IMR-90 (cell line): Measurements from ENCODE around the gene TMEM97. TPM values are rescaled to one million over a fixed set of nuclear protein-coding genes. Genes with fewer than 3 reads are reported as not detected.
A peak's percentile ranks its signal among the peaks of the same experiment; 100 is the strongest.

ENCODE experiments used
- ATAC-seq: fragments of 200-7000 bp; cut with Tn5 transposase; 2 replicates; pipeline ENCODE4 v1.9.1; 2020; ENCODE audit warnings: low read depth, mild to moderate bottlenecking, moderate library complexity
- BruUV-seq: library from RNA; stranded (reverse); fragments of 400-500 nt; replicated peaks from 2 replicates; lab custom pipeline; 2021; lab: Mats Ljungman, UMichigan
- CTCF ChIA-PET: fragments of 300-600 bp; formaldehyde crosslinking; extraction: SDS; loops from one replicate; lab custom pipeline; 2021; ENCODE audit warnings: antibody characterized with exemption; lab: Yijun Ruan, JAX
- POLR2A ChIA-PET: fragments of 300-600 bp; sonication (Branson Sonifier 250); formaldehyde crosslinking; loops from one replicate; lab custom pipeline; 2022; ENCODE audit warnings: antibody characterized with exemption; ENCODE audit not compliant: unreplicated experiment; lab: Charles Lee
- DNase-seq: peaks from one replicate; pipeline ENCODE4 v3.0.0; 2013
- H2AFZ ChIP-seq: replicated peaks from 2 replicates; pipeline ENCODE3; 2013; ENCODE audit warnings: low read length, mild to moderate bottlenecking; ENCODE audit not compliant: poor library complexity
- H2AK5ac ChIP-seq: 2 replicates; pipeline ENCODE4 v1.6.1; 2013; ENCODE audit warnings: low read depth, low read length, inconsistent platforms
- H2AK9ac ChIP-seq: replicated peaks from 2 replicates; pipeline ENCODE3; 2013; ENCODE audit warnings: mild to moderate bottlenecking, low read depth, low read length, moderate library complexity; ENCODE audit not compliant: poor library complexity
- H2BK120ac ChIP-seq: 2 replicates; pipeline ENCODE4 v1.6.1; 2013; ENCODE audit warnings: low read depth, low read length, inconsistent platforms
- H2BK15ac ChIP-seq: 3 replicates; pipeline ENCODE4 v1.6.1; 2013; ENCODE audit warnings: low read depth, low read length, inconsistent platforms
- H2BK20ac ChIP-seq: 2 replicates; pipeline ENCODE4 v1.6.1; 2013; ENCODE audit warnings: low read depth, mild to moderate bottlenecking, inconsistent platforms, low read length, moderate library complexity
- H2BK5ac ChIP-seq: 2 replicates; pipeline ENCODE4 v1.6.1; 2013; ENCODE audit warnings: mild to moderate bottlenecking, low read depth, low read length, inconsistent platforms; ENCODE audit not compliant: poor library complexity, severe bottlenecking
- H3K14ac ChIP-seq: replicated peaks from 2 replicates; pipeline ENCODE4 v1.6.1; 2013; ENCODE audit warnings: low read depth, low read length, inconsistent platforms
- H3K18ac ChIP-seq: 2 replicates; pipeline ENCODE4 v1.6.1; 2013; ENCODE audit warnings: low read depth, low read length, control low read depth
- H3K23ac ChIP-seq: 2 replicates; pipeline ENCODE4 v1.6.1; 2013; ENCODE audit warnings: low read depth, low read length, inconsistent platforms
- H3K27ac ChIP-seq: 2 replicates; pipeline ENCODE4 v1.5.1; 2013; ENCODE audit warnings: mild to moderate bottlenecking, control low read depth, low read length; ENCODE audit not compliant: insufficient read depth
- H3K27me3 ChIP-seq: 2 replicates; pipeline ENCODE4 v1.6.1; 2013; ENCODE audit warnings: low read length; ENCODE audit not compliant: control insufficient read depth, insufficient read depth
- H3K36me3 ChIP-seq: 2 replicates; pipeline ENCODE4 v1.6.1; 2013; ENCODE audit warnings: low read length, mixed read lengths; ENCODE audit not compliant: control insufficient read depth, insufficient read depth
- H3K4ac ChIP-seq: 2 replicates; pipeline ENCODE4 v1.6.1; 2013; ENCODE audit warnings: low read depth, low read length, inconsistent platforms
- H3K4me1 ChIP-seq: 2 replicates; pipeline ENCODE4 v1.6.1; 2013; ENCODE audit warnings: low read length, mixed read lengths; ENCODE audit not compliant: control insufficient read depth, insufficient read depth
- H3K4me2 ChIP-seq: 2 replicates; pipeline ENCODE4 v1.6.1; 2013; ENCODE audit warnings: low read depth, mild to moderate bottlenecking, control low read depth, low read length, moderate library complexity
- H3K4me3 ChIP-seq: 2 replicates; pipeline ENCODE4 v1.5.1; 2013; ENCODE audit warnings: low read depth, mild to moderate bottlenecking, control low read depth, low read length, moderate library complexity; ENCODE audit not compliant: insufficient read depth
- H3K56ac ChIP-seq: 2 replicates; pipeline ENCODE4 v1.6.1; 2013; ENCODE audit warnings: low read length, inconsistent platforms; ENCODE audit not compliant: insufficient read depth; ENCODE audit errors: extremely low read depth
- H3K79me1 ChIP-seq, 2 experiments: 2 replicates each; pipeline ENCODE4 v1.6.1; 2013; ENCODE audit warnings: low read length in 2 of 2, inconsistent platforms in 1 of 2, low read depth in 1 of 2
- H3K9ac ChIP-seq: 2 replicates; pipeline ENCODE4 v1.6.1; 2013; ENCODE audit warnings: low read depth, low read length, control low read depth
- H3K9me1 ChIP-seq: 2 replicates; pipeline ENCODE4 v1.6.1; 2013; ENCODE audit warnings: low read length, inconsistent platforms; ENCODE audit not compliant: insufficient read depth
- H3K9me3 ChIP-seq: 2 replicates; pipeline ENCODE4 v1.6.1; 2013; ENCODE audit warnings: low read length; ENCODE audit not compliant: control insufficient read depth, insufficient read depth
- H4K20me1 ChIP-seq: 2 replicates; pipeline ENCODE4 v1.6.1; 2013; ENCODE audit warnings: low read length, inconsistent platforms; ENCODE audit not compliant: insufficient read depth
- H4K5ac ChIP-seq: 2 replicates; pipeline ENCODE4 v1.6.1; 2013; ENCODE audit warnings: mild to moderate bottlenecking, low read depth, low read length, control low read depth
- H4K8ac ChIP-seq, 2 experiments: 2 replicates each; pipeline ENCODE4 v1.6.1; 2013; ENCODE audit warnings: low read depth in 2 of 2, low read length in 2 of 2, control low read depth in 1 of 2, inconsistent platforms in 1 of 2
- H4K91ac ChIP-seq: 2 replicates; pipeline ENCODE4 v1.6.1; 2013; ENCODE audit warnings: low read depth, low read length, inconsistent platforms; ENCODE audit not compliant: insufficient read depth
- CEBPB ChIP-seq: IDR thresholded peaks from 2 replicates; pipeline ENCODE4 v1.6.1; 2012; ENCODE audit warnings: low read depth, low read length, improper control_type of control experiment
- ELK1 ChIP-seq: fragments of 150-350 bp; IDR thresholded peaks from 2 replicates; pipeline ENCODE4 v1.6.1; 2016; ENCODE audit warnings: low read depth, mild to moderate bottlenecking, low read length, moderate library complexity, borderline replicate concordance
- MAFK ChIP-seq: IDR thresholded peaks from 2 replicates; pipeline ENCODE4 v1.6.1; 2012; ENCODE audit warnings: low read depth, low read length, improper control_type of control experiment
- MAZ ChIP-seq: IDR thresholded peaks from 2 replicates; pipeline ENCODE4 v1.6.1; 2012; ENCODE audit warnings: low read depth, mild to moderate bottlenecking, low read length, improper control_type of control experiment, moderate library complexity, borderline replicate concordance
- NFE2L2 ChIP-seq: fragments of 150-350 bp; IDR thresholded peaks from 2 replicates; pipeline ENCODE4 v1.6.1; 2016; ENCODE audit warnings: low read depth, mild to moderate bottlenecking, low read length
- RAD21 ChIP-seq: IDR thresholded peaks from 2 replicates; pipeline ENCODE4 v1.6.1; 2012; ENCODE audit warnings: low read length, improper control_type of control experiment
- RCOR1 ChIP-seq: IDR thresholded peaks from 2 replicates; pipeline ENCODE4 v1.6.1; 2012; ENCODE audit warnings: mild to moderate bottlenecking, low read length, improper control_type of control experiment; ENCODE audit not compliant: insufficient replicate concordance
- RFX5 ChIP-seq: IDR thresholded peaks from 2 replicates; pipeline ENCODE4 v1.8.0; 2012; ENCODE audit warnings: low read depth, mild to moderate bottlenecking, low read length, moderate library complexity
- SMC3 ChIP-seq: fragments of 150-350 bp; IDR thresholded peaks from 2 replicates; pipeline ENCODE4 v1.6.1; 2016; ENCODE audit warnings: low read depth, mild to moderate bottlenecking, antibody characterized with exemption, low read length, moderate library complexity
- USF2 ChIP-seq: fragments of 150-350 bp; IDR thresholded peaks from 2 replicates; pipeline ENCODE4 v1.6.1; 2017; ENCODE audit warnings: mild to moderate bottlenecking, antibody characterized with exemption, low read length, low read depth
- WGBS, 2 experiments: methylation state at CpG; one replicate each; pipeline versions ENCODE4 v1.1.5 to v1.1.7; 2013; ENCODE audit warnings: missing lambda C conversion rate in 2 of 2; ENCODE audit not compliant: insufficient read length in 1 of 2; ENCODE audit errors: extremely low coverage in 2 of 2; 5-methylcytosine and 5-hydroxymethylcytosine counted together
- dilution Hi-C: fragments of 300-500 bp; cut with HindIII; formaldehyde crosslinking; loops from one replicate; pipeline ENCODE4 v1.14.3; 2018; ENCODE audit warnings: low sequenced_read_pairs; ENCODE audit not compliant: unreplicated experiment
- in situ Hi-C: fragments of 300-500 bp; cut with MboI; formaldehyde crosslinking; loops from 3 replicates; pipeline ENCODE4 v1.14.3; 2019; ENCODE audit warnings: low sequenced_read_pairs, inconsistent platforms, mixed read lengths
- intact Hi-C: fragments of 100-400 bp; cut with micrococcal nuclease; formaldehyde crosslinking; loops from 2 replicates; pipeline ENCODE4 v1.10.0; 2022
- polyA plus RNA-seq, 3 experiments: library from polyadenylated mRNA; depleted of rRNA; stranded (reverse); fragments of >200 nt; gene quantifications; 2 replicates each; pipeline ENCODE4 v1.2.3, GENCODE V29; 2012; ENCODE audit warnings: low replicate concordance in 1 of 3
- total RNA-seq: library from RNA; depleted of rRNA; stranded (reverse); fragments of >200 nt; gene quantifications from 2 replicates; pipeline ENCODE4 v1.2.3, GENCODE V29; 2012
- TF ChIP-seq, protein P1 (sequence below): conservative IDR thresholded peaks from 2 replicates; pipeline ENCODE4 v1.5.1; 2012; ENCODE audit warnings: mild to moderate bottlenecking, low read depth, low read length, improper control_type of control experiment

Gene TMEM97
- total and polyA plus RNA-seq, 2 of the 4 experiments (the other 2 are of a cell fraction) = 12.3 to 21.3 TPM

GRCh38 chr17:28346199-28346580, 27.2 kb downstream of the TMEM97 start (continued):
- TF ChIP-seq RFX5 = no peak

DNA sequence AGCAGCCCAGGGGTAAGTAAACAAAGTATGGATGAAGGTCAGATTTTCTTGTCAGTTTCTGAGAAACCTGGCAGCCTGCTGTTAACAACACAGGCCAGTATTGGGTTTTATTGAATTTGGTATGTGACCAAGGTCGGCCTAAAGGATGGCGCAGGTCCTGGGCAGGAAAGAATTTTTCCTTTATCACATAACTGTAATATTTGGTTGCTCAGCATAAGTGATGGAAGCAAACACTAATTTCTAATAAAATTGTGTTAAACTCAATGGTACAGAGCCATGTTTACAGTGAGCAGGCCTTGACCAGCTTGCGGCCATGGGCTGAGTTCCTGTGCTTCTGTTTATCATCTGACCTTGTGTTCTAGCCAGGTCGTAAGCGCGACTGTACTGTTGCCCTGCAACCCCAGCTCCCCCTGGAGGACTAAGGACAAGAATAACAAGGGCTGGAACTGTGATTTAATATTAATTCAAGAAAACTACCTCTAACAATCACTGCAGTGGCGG, 27.8 kb downstream of the TMEM97 start:
- peak; percentile 48 for ATAC-seq
- peak overlapping the region; percentile 67 for H3K4ac ChIP-seq
- no peak overlapping the region; the same call in 1 of the 2 replicates for H3K56ac ChIP-seq
- H3K79me1 ChIP-seq = peaks cover 15 to 63% of the 10 kb centered on the region in 2 experiments
- H3K9me1 ChIP-seq = peaks cover 12% of the 10 kb centered on the region; the same call in 1 of the 2 replicates
- H3K9me3 ChIP-seq = no peaks in the 10 kb centered on the region
- BruUV-seq = no TSS peak
- CTCF ChIA-PET = interaction anchor here (0.6 to 1.7 kb wide), 4 partner anchors 70 to 453 kb away, joined by 3 to 5 read pairs (median 4); partner anchors contain the start of gene LYRM9
- H2BK20ac ChIP-seq = no peak overlapping the region; the same call in 1 of the 2 replicates
- peaks cover 13% of the 10 kb centered on the region for H4K20me1 ChIP-seq
- POLR2A ChIA-PET = interaction anchor here (1.6 to 2.8 kb wide), 2 partner anchors 11 to 12 kb away, joined by 8 to 9 read pairs; partner anchors contain the start of genes IFT20, POLDIP2 and TNFAIP1
- H3K9ac ChIP-seq = no peak overlapping the region
- peak overlapping the region; percentile 57; the same call in 1 of the 2 replicates for H2AK5ac ChIP-seq
- no CpG with 5 or more reads among the region's 7 CpGs for WGBS, 2 experiments
- no peak overlapping the region for H3K18ac ChIP-seq
- H2AK9ac ChIP-seq = no peak overlapping the region
- 0 out of 2 replicates have a peak overlapping the region, but pooled peaks have one; percentile 15 for H3K14ac ChIP-seq
- H3K27me3 ChIP-seq = no peaks in the 10 kb centered on the region
- no peak for DNase-seq
- H2BK15ac ChIP-seq = peak overlapping the region; percentile 22; the same call in 1 of the 3 replicates
- intact Hi-C loops = loop anchor here (2.0 kb wide), 1 partner anchor 542 kb away; no protein-coding TSS in a partner anchor
- dilution Hi-C loops = no loop called here
- H3K23ac ChIP-seq = no peak overlapping the region
- peak overlapping the region; percentile 26; the same call in 1 of the 2 replicates for H4K91ac ChIP-seq
- peaks cover 82% of the 10 kb centered on the region for H3K36me3 ChIP-seq
- peak overlapping the region; percentile 79 for H2BK5ac ChIP-seq
- H4K5ac ChIP-seq = no peak overlapping the region
- no peak overlapping the region for H3K4me2 ChIP-seq
- peak overlapping the region; percentile 9; the same call in 1 of the 2 replicates for H2BK120ac ChIP-seq
- in situ Hi-C loops = loop anchor here (25.0 kb wide), 1 partner anchor 809 kb away; no protein-coding TSS in a partner anchor
- H3K4me3 ChIP-seq = no peak overlapping the region
- H4K8ac ChIP-seq = peak overlapping the region in 1 of 2 experiments; percentile 46; a peak in 2 of 4 replicates
- peak overlapping the region; percentile 58 for H3K27ac ChIP-seq
- peaks cover 16% of the 10 kb centered on the region for H3K4me1 ChIP-seq
- H2AFZ ChIP-seq = no peak overlapping the region
- TF ChIP-seq CEBPB (no peak), NFE2L2 (no peak), RAD21 (peak; percentile 32), RCOR1 (no peak), MAZ (no peak), USF2 (no peak), RFX5 (no peak), SMC3 (peak; percentile 28), MAFK (no peak), ELK1 (no peak)
- TF ChIP-seq, protein P1, sequence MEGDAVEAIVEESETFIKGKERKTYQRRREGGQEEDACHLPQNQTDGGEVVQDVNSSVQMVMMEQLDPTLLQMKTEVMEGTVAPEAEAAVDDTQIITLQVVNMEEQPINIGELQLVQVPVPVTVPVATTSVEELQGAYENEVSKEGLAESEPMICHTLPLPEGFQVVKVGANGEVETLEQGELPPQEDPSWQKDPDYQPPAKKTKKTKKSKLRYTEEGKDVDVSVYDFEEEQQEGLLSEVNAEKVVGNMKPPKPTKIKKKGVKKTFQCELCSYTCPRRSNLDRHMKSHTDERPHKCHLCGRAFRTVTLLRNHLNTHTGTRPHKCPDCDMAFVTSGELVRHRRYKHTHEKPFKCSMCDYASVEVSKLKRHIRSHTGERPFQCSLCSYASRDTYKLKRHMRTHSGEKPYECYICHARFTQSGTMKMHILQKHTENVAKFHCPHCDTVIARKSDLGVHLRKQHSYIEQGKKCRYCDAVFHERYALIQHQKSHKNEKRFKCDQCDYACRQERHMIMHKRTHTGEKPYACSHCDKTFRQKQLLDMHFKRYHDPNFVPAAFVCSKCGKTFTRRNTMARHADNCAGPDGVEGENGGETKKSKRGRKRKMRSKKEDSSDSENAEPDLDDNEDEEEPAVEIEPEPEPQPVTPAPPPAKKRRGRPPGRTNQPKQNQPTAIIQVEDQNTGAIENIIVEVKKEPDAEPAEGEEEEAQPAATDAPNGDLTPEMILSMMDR = peak; percentile 44
